Upper lobe of right lung (tissue), 1 donor: ENCODE data around the gene ZFP3. TPM values are rescaled to one million over a fixed set of nuclear protein-coding genes. Genes with fewer than 3 reads are reported as not detected.
"Not testable (repeated sequence)": the region's sequence is repeated elsewhere in the genome, so short reads cannot be mapped to it uniquely, and the experiment has no call there.

Experiments used
- ATAC-seq: fragments of 200-7000 bp; cut with Tn5 transposase; one replicate; pipeline ENCODE4 v1.9.1; 2020; ENCODE audit warnings: mild to moderate bottlenecking, moderate library complexity
- DNase-seq: peaks from one replicate; pipeline ENCODE4 v3.0.0-alpha.2; 2020
- H3K27ac ChIP-seq: fragments of 200-600 bp; one replicate; pipeline ENCODE4 v1.8.0; 2022
- H3K27me3 ChIP-seq: fragments of 200-600 bp; one replicate; pipeline ENCODE4 v1.8.0; 2022; ENCODE audit warnings: mild to moderate bottlenecking
- H3K36me3 ChIP-seq: fragments of 200-600 bp; one replicate; pipeline ENCODE4 v1.8.0; 2022
- H3K4me1 ChIP-seq: fragments of 200-600 bp; one replicate; pipeline ENCODE4 v1.8.0; 2022
- H3K4me3 ChIP-seq: fragments of 200-600 bp; one replicate; pipeline ENCODE4 v1.8.0; 2022; ENCODE audit warnings: mild to moderate bottlenecking
- H3K9me3 ChIP-seq: fragments of 200-600 bp; one replicate; pipeline ENCODE4 v1.8.0; 2022
- intact Hi-C: fragments of 100-400 bp; cut with DNase I; formaldehyde crosslinking; loops from one replicate; pipeline ENCODE4 v1.11.0; 2022
- total RNA-seq: library from RNA; stranded (reverse); fragmentation: NEBNext Ultra II Directional; extraction: Animal tissue kit (Norgen Biotek cat#: 25700); gene quantifications from one replicate; pipeline ENCODE4 v1.2.1, GENCODE V29; 2021
- TF ChIP-seq, protein P1 (sequence below): fragments of 200-600 bp; IDR thresholded peaks from one replicate; pipeline ENCODE4 v1.8.0; 2022; ENCODE audit warnings: antibody characterized with exemption
- donor health status: DM: no; HTN: yes; CAD: no; lungs with severe emphysema.

Gene ZFP3
- total RNA-seq, 1 donor from 2014 or later = 6.7 TPM

DNA sequence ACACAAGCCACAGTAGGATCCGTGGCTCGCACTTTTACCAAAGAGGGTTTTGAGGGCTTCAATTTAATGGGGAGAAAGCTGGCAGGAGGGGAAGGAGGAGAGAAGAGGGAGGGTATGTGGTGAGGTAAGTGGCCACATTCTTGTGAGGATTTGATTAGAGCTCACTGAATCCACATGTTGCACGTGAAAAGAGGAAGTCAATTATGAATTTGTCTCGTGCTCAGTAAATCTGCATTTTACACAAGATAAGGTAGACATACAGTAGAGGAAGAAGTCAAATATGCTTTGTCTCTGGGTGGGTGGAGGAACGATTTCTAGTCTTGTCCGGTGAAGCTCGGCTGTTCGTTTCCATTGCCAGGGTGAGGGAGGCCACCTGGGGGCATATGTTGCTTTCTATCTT lies 32.5 kb downstream of the ZFP3 start:
- intact Hi-C loops = no loop called here
- ATAC-seq = no peak

DNA sequence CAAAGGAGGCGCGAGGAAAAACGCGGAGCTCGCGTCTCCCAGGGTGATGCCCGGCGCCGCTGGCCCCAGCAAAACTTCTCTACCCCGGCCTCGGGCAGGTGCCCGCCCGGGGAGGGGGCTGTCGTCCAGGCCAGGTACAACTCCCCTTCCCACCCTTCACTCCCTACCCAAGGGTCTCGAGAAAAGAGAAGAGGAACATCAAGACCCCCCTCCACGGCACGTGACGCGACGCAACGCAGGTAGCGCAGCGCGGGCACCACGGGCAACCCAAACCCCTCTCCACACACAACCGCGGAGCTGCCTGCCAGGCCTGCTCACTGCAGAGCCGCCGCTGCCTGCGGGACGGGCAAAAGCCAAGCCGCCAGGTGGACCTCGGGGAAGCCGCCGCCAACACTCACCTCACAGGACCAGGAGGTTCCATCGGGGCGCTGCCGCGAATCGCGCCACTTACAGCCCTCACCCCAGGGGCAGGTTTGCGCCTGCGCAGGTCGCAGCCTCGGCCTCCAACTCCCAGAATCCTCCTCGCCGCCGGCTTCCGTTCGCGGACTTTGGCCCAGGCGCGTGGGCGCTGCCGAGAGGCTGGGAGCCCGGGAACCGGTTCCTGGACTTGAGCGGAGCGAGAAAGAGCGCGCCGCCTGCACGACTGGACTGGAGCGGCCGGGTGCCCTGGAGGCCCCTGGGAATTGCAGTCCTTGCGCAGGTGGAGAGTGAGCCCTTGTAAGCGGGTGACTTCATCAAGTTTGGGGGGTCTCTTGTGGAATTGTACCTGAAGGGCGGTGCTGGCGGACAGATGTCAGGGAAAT lies 33.3 kb downstream of the ZFP3 start, which contains the start of gene ZNF232:
Gene ZNF232 (minus strand): TSS at position 477 of the 803 bp plus-strand sequence. CDS start 56 bp downstream, at position 421.
- H3K36me3 ChIP-seq = peaks cover 16% of the 10 kb centered on the region
- peak; percentile 99 for DNase-seq
- intact Hi-C loops = no loop called here
- TF ChIP-seq, protein P1, sequence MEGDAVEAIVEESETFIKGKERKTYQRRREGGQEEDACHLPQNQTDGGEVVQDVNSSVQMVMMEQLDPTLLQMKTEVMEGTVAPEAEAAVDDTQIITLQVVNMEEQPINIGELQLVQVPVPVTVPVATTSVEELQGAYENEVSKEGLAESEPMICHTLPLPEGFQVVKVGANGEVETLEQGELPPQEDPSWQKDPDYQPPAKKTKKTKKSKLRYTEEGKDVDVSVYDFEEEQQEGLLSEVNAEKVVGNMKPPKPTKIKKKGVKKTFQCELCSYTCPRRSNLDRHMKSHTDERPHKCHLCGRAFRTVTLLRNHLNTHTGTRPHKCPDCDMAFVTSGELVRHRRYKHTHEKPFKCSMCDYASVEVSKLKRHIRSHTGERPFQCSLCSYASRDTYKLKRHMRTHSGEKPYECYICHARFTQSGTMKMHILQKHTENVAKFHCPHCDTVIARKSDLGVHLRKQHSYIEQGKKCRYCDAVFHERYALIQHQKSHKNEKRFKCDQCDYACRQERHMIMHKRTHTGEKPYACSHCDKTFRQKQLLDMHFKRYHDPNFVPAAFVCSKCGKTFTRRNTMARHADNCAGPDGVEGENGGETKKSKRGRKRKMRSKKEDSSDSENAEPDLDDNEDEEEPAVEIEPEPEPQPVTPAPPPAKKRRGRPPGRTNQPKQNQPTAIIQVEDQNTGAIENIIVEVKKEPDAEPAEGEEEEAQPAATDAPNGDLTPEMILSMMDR = no peak
- peaks cover 7% of the 10 kb centered on the region for H3K4me1 ChIP-seq
- no peaks in the 10 kb centered on the region for H3K9me3 ChIP-seq
- peak within 1 kb of the TSS; percentile 84 for H3K27ac ChIP-seq
- peak within 1 kb of the TSS; percentile 88 for H3K4me3 ChIP-seq
- peaks cover 25% of the 10 kb centered on the region for H3K27me3 ChIP-seq
- peak; percentile 99 for ATAC-seq

More for the DNA sequence above, 32.5 kb downstream of the ZFP3 start:
- DNase-seq = no peak
- Histone ChIP-seq H3K4me3 (peak overlapping the region; percentile 88), H3K27ac (no peak overlapping the region), H3K9me3 (no peaks in the 10 kb centered on the region), H3K36me3 (peaks cover 24% of the 10 kb centered on the region), H3K4me1 (peaks cover 7% of the 10 kb centered on the region), H3K27me3 (peaks cover 17% of the 10 kb centered on the region)
- TF ChIP-seq, protein P1 = no peak

DNA sequence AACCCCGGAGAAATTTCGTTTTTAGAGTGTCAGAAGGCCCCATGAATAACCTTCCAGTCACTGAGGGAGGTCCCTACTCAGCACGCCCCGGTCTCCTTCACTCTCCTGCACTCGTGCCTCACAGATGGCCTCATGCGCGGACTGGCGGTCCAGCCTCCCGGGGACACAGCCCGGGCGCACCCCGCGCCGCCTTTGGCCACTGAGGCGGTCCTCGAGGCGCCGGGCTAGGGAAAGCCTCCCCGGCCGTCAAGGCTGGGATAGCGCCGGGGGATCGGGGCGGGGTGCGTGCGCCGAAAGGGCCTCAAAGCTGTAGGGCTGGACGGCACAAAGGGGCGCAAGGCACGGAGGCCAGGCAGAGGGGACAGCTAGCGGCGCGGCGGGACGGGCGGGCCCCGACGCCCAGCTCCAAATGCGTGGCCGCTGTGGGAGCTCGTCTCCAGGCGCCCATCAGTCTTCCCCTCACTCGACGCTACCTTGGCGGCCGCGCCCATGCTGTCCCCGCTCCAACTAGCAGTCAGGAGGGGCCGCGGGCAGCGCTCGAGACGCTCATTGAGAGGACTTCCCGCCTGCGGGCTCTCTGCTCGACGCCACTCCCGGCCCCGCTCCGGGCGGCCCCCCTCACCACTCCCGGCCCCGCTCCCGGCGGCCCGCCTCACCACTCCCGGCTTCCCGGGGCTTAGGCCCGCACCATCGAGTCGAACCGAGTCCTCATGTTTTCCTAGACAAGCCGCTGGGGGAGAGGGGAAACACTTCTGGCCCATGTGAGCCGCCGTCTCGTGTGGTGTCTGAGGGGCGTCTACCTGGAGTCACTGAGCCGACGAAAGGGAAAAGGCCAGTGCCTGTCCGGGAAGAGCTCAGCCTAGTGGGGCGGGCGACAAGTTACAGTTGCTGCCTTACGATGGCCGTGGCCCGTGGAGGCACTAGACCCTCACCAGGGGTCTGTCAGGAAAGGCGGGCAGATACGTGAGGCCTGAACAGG lies 37.7 kb downstream of the ZFP3 start, which contains the start of gene USP6:
Gene USP6 (plus strand): TSS at position 360 of the 979 bp plus-strand sequence. CDS start 14,336 bp downstream, outside the sequence.
- H3K27me3 ChIP-seq = peaks cover 25% of the 10 kb centered on the region
- TF ChIP-seq, protein P1 = no peak
- H3K4me1 ChIP-seq = peaks cover 1% of the 10 kb centered on the region
- ATAC-seq (no peak), DNase-seq (peak; percentile 66)
- H3K27ac ChIP-seq = no peak within 1 kb of the TSS
- H3K36me3 ChIP-seq = no peaks in the 10 kb centered on the region
- H3K4me3 ChIP-seq = no peak within 1 kb of the TSS
- intact Hi-C loops = no loop called here
- H3K9me3 ChIP-seq = no peaks in the 10 kb centered on the region

DNA sequence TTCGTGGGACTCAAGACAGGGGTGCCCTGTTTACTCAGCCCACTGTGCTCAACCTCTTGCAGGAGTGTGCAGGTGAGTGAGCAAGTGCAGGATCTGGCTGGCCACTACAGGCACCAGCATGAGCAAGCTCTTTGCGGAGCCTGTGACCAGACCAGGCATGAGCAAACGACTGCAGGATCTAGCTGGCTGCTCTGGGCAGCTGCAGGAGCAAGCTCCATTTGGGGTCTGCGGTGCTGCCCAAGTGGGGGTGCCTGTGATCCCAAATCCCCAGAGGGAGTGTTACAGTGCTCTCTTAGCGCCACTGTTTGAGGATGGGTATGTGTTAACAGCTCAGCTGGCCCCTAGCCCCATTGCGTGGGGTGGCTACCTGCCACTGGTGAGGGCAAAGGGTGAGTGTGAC lies 40.0 kb downstream of the ZFP3 start:
- DNase-seq = no peak
- ATAC-seq = no peak
- H3K36me3 ChIP-seq = no peaks in the 10 kb centered on the region
- intact Hi-C loops = no loop called here
- no peak overlapping the region for H3K4me3 ChIP-seq
- peaks cover 31% of the 10 kb centered on the region for H3K27me3 ChIP-seq
- no peak overlapping the region for H3K27ac ChIP-seq
- TF ChIP-seq, protein P1 = no peak
- H3K9me3 ChIP-seq = no peaks in the 10 kb centered on the region
- H3K4me1 ChIP-seq = peaks cover 6% of the 10 kb centered on the region

DNA sequence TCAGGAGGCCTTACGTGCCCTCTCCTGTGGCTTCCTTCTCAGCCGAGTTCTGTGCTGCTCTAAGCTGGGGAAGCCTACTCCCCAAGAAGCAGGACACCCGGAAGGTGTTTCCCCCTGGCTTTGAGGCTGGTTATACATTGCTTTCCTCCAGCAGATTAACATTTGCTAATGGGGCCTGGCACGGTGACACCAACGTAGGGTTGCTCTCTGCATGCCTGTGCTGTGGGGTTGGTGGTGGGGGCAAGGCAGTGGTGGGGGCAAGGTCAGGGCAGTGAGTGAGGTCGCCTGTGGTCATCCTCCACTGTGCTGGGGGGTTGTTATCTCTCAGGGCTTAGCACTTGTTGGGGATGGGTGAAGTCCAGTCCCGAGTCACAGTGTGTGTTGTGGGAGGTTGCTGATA lies 41.8 kb downstream of the ZFP3 start:
- no peak for DNase-seq
- TF ChIP-seq, protein P1 = no peak
- intact Hi-C loops = no loop called here
- no peaks in the 10 kb centered on the region for H3K36me3 ChIP-seq
- H3K27ac ChIP-seq = no peak overlapping the region
- H3K9me3 ChIP-seq = no peaks in the 10 kb centered on the region
- H3K4me1 ChIP-seq = peaks cover 6% of the 10 kb centered on the region
- no peak for ATAC-seq
- H3K27me3 ChIP-seq = peaks cover 26% of the 10 kb centered on the region
- no peak overlapping the region for H3K4me3 ChIP-seq

DNA sequence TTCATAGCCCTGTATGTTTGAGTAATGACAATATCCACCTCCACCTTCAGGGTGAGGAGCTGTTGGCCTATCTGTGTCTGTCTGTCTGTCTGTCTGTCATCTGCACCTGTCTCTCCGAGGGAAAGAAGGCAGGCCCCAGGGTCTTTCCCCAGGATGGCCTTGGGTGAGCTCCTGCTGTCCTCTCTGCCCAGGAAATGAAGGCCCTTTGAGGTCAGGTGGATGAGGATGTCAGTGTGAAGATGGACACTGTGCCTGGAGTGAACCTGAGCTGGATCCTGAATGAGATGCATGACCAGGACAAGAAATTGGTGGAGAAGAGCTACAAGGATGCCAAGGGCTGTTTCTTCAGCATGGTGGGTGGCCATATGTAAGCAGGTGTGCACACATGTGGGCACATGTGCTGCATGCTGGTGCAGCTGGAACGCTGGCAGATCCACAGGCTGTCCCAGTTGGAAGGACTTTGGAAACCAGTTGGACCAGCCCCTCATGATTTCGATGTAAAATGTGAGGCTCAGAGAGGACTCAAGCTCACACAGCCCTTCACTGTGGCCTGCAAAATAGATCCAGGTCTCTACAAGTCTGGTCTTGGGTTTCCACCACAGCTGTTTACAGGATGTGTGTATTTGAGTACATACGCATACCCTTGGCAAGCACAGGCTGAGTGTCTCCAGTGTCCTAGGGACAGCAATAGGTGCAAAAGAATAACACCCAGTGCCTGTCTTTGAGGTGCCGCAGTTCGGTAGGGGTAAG lies 42.3 kb downstream of the ZFP3 start:
- H3K27ac ChIP-seq, H3K4me1 ChIP-seq, H3K4me3 ChIP-seq, H3K9me3 ChIP-seq, ATAC-seq, DNase-seq, intact Hi-C loops, H3K36me3 ChIP-seq: not testable (repeated sequence)
- peaks cover 20% of the 10 kb centered on the region for H3K27me3 ChIP-seq
